Trophoblast cell (in vitro differentiated cells and primary cell): ENCODE measurements around the gene SLC5A10.

ENCODE experiments used
- DNase-seq, 2 donors: peaks; one replicate each; pipeline ENCODE4 v3.0.0-alpha.2; 2016
- H2AFZ ChIP-seq: 2 replicates; pipeline ENCODE4 v1.6.1; 2013; ENCODE audit warnings: low read length, moderate library complexity, mild to moderate bottlenecking; ENCODE audit not compliant: insufficient read depth, poor library complexity
- H2AK5ac ChIP-seq: 2 replicates; pipeline ENCODE4 v1.6.1; 2013; ENCODE audit warnings: mild to moderate bottlenecking, low read length
- H2BK120ac ChIP-seq: 2 replicates; pipeline ENCODE4 v1.6.1; 2013; ENCODE audit warnings: low read length, mild to moderate bottlenecking, moderate library complexity; ENCODE audit not compliant: insufficient read depth, poor library complexity
- H2BK12ac ChIP-seq: 2 replicates; pipeline ENCODE4 v1.6.1; 2013; ENCODE audit warnings: mild to moderate bottlenecking, low read length, moderate library complexity
- H2BK5ac ChIP-seq: 2 replicates; pipeline ENCODE4 v1.6.1; 2013; ENCODE audit warnings: low read length, low read depth, moderate library complexity, mild to moderate bottlenecking; ENCODE audit not compliant: poor library complexity
- H3K14ac ChIP-seq: 2 replicates; pipeline ENCODE4 v1.6.1; 2013; ENCODE audit warnings: mild to moderate bottlenecking, low read length
- H3K18ac ChIP-seq: 2 replicates; pipeline ENCODE4 v1.6.1; 2013; ENCODE audit warnings: mild to moderate bottlenecking, low read length
- H3K23ac ChIP-seq: 2 replicates; pipeline ENCODE4 v1.6.1; 2013; ENCODE audit warnings: low read length
- H3K27ac ChIP-seq: 2 replicates; pipeline ENCODE4 v1.5.1; 2013; ENCODE audit warnings: low read depth, mild to moderate bottlenecking, inconsistent platforms, low read length, moderate library complexity
- H3K27me3 ChIP-seq: 2 replicates; pipeline ENCODE4 v1.6.1; 2013; ENCODE audit warnings: inconsistent platforms, mild to moderate bottlenecking, low read length, moderate library complexity; ENCODE audit not compliant: insufficient read depth
- H3K36me3 ChIP-seq, 2 experiments: 1 replicate in 1 of 2; 2 replicates in 1 of 2; pipeline ENCODE4 v1.6.1; 2013; ENCODE audit warnings: low read length in 2 of 2, mild to moderate bottlenecking in 2 of 2, moderate library complexity in 1 of 2; ENCODE audit not compliant: insufficient read depth in 2 of 2, control insufficient read depth in 1 of 2
- H3K4ac ChIP-seq: 2 replicates; pipeline ENCODE4 v1.6.1; 2013; ENCODE audit warnings: low read depth, mild to moderate bottlenecking, low read length, moderate library complexity
- H3K4me1 ChIP-seq, 2 experiments: 1 replicate in 1 of 2; 2 replicates in 1 of 2; pipeline ENCODE4 v1.6.1; 2013; ENCODE audit warnings: low read length in 2 of 2, mild to moderate bottlenecking in 2 of 2, moderate library complexity in 1 of 2; ENCODE audit not compliant: insufficient read depth in 2 of 2, control insufficient read depth in 1 of 2
- H3K4me2 ChIP-seq: 2 replicates; pipeline ENCODE4 v1.6.1; 2013; ENCODE audit warnings: inconsistent platforms, mild to moderate bottlenecking, low read length, moderate library complexity
- H3K4me3 ChIP-seq: 2 replicates; pipeline ENCODE4 v1.5.1; 2013; ENCODE audit warnings: mild to moderate bottlenecking, low read depth, low read length, inconsistent platforms
- H3K79me1 ChIP-seq: one replicate; pipeline ENCODE4 v1.6.1; 2013; ENCODE audit warnings: low read length
- H3K79me2 ChIP-seq: 2 replicates; pipeline ENCODE4 v1.6.1; 2013; ENCODE audit warnings: low read length, mild to moderate bottlenecking; ENCODE audit not compliant: control insufficient read depth, insufficient read depth, poor library complexity
- H3K9ac ChIP-seq: 2 replicates; pipeline ENCODE4 v1.6.1; 2013; ENCODE audit warnings: mild to moderate bottlenecking, low read length
- H3K9me3 ChIP-seq: 2 replicates; pipeline ENCODE4 v1.6.1; 2013; ENCODE audit warnings: low read depth, mild to moderate bottlenecking, control low read depth, inconsistent platforms, low read length; ENCODE audit not compliant: insufficient read depth
- H4K12ac ChIP-seq: 2 replicates; pipeline ENCODE4 v1.6.1; 2013; ENCODE audit warnings: low read depth, mild to moderate bottlenecking, low read length, moderate library complexity
- H4K8ac ChIP-seq: 2 replicates; pipeline ENCODE4 v1.6.1; 2013; ENCODE audit warnings: low read depth, mild to moderate bottlenecking, low read length, moderate library complexity
- H4K91ac ChIP-seq: one replicate; pipeline ENCODE4 v1.6.1; 2013; ENCODE audit warnings: low read depth, mild to moderate bottlenecking, low read length, moderate library complexity
- WGBS: extraction: QIAGEN DNeasy Blood & Tissue Kit; methylation state at CpG from one replicate; pipeline ENCODE4 v1.1.7; 2013; ENCODE audit warnings: missing lambda C conversion rate; ENCODE audit not compliant: insufficient read length, insufficient coverage; ENCODE audit errors: extremely low coverage; 5-methylcytosine and 5-hydroxymethylcytosine counted together

The SLC5A10 gene

GRCh38 chr17:18947866-18948265, 4.1 kb upstream of the SLC5A10 start:
- Histone ChIP-seq H4K12ac (no peak overlapping the region), H4K8ac (no peak overlapping the region), H2AFZ (no peak overlapping the region), H2AK5ac (no peak overlapping the region), H2BK120ac (no peak overlapping the region), H3K14ac (peak overlapping the region; percentile 7), H4K91ac (no peak overlapping the region), H3K23ac (no peak overlapping the region), H3K79me1 (no peaks in the 10 kb centered on the region), H3K27me3 (no peaks in the 10 kb centered on the region), H3K79me2 (no peaks in the 10 kb centered on the region), H3K9ac (no peak overlapping the region), H3K4ac (no peak overlapping the region), H2BK12ac (no peak overlapping the region), H3K4me1 (peaks cover 11 to 18% of the 10 kb centered on the region in 2 experiments), H3K4me3 (no peak overlapping the region), H3K18ac (no peak overlapping the region), H3K4me2 (no peak overlapping the region), H2BK5ac (no peak overlapping the region), H3K9me3 (peaks cover 2% of the 10 kb centered on the region), H3K36me3 (no peaks in the 10 kb centered on the region), H3K27ac (no peak overlapping the region)
- WGBS, result no CpG with 5 or more reads among the region's 6 CpGs
- no peak for DNase-seq

DNA sequence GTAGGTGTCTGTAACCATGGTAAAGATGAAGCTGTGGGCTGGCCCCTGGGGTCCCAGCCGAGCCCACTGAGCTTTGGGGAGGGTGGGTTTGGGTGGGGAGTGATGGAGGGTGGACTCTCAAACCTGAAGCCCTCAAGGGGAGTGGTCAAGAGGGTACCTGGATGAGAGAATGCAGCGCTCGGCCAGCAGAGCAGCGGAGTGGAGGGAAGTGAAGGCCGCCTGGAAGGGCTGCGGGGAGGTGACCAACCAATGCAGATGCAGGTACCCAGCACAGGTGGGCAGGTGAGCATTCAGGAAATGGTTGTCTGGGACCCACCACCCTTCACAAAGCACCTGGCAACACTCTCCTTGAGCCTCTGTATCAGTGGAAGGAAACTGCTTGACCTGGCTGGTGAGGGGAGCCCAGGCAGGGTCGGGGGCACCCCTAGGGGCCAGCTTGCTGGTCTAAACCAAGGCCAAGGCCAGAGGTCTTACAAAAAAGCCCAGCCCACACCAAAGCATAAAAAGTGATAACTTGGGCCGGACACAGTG, 3.4 kb upstream of the SLC5A10 start:
- H3K4ac ChIP-seq, result no peak overlapping the region
- no peak overlapping the region for H2AFZ ChIP-seq
- H2BK120ac ChIP-seq, result no peak overlapping the region
- no peaks in the 10 kb centered on the region for H3K27me3 ChIP-seq
- no peak overlapping the region for H2BK12ac ChIP-seq
- no peak overlapping the region for H3K4me2 ChIP-seq
- peaks cover 11 to 18% of the 10 kb centered on the region in 2 experiments for H3K4me1 ChIP-seq
- H2BK5ac ChIP-seq, result no peak overlapping the region
- H3K18ac ChIP-seq, result no peak overlapping the region
- no peaks in the 10 kb centered on the region for H3K36me3 ChIP-seq
- H3K9ac ChIP-seq, result no peak overlapping the region
- no peak for DNase-seq
- H3K9me3 ChIP-seq, result peaks cover 2% of the 10 kb centered on the region
- no CpG with 5 or more reads among the region's 8 CpGs for WGBS
- no peak overlapping the region for H4K91ac ChIP-seq
- no peak overlapping the region for H3K4me3 ChIP-seq
- H4K8ac ChIP-seq, result no peak overlapping the region
- H3K79me2 ChIP-seq, result no peaks in the 10 kb centered on the region
- H3K79me1 ChIP-seq, result no peaks in the 10 kb centered on the region
- H3K14ac ChIP-seq, result no peak overlapping the region
- H2AK5ac ChIP-seq, result no peak overlapping the region
- H4K12ac ChIP-seq, result no peak overlapping the region
- no peak overlapping the region for H3K27ac ChIP-seq
- no peak overlapping the region for H3K23ac ChIP-seq

DNA sequence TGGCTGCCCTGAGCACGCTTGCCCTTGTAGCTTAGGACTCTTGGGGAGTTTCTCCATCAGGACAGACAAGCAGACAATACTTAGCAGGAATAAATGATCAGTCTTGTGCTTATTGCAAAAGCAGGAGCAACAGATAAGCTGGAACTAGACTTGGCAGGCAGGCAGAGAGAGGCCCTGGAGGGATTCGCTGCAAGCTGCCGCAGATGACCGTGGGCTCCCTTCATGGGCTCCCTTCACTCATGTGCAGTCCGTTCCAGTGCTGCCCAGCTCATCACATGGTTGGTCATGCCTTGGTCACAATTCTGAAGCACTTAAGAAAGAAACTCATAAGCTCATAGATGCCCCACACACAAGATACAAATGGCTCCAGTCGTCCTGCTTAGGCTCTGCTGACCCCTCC, 2.4 kb upstream of the SLC5A10 start:
- no peaks in the 10 kb centered on the region for H3K79me2 ChIP-seq
- H3K4me2 ChIP-seq, result no peak overlapping the region
- no peak overlapping the region for H3K4ac ChIP-seq
- H4K8ac ChIP-seq, result no peak overlapping the region
- no peak overlapping the region for H3K9ac ChIP-seq
- no peak overlapping the region for H2BK12ac ChIP-seq
- H3K4me3 ChIP-seq, result no peak overlapping the region
- WGBS, result no CpG with 5 or more reads among the region's 6 CpGs
- no peak overlapping the region for H3K23ac ChIP-seq
- H2BK120ac ChIP-seq, result no peak overlapping the region
- H3K14ac ChIP-seq, result no peak overlapping the region
- H3K27ac ChIP-seq, result no peak overlapping the region
- H3K4me1 ChIP-seq, result peaks cover 11 to 18% of the 10 kb centered on the region in 2 experiments
- no peaks in the 10 kb centered on the region for H3K36me3 ChIP-seq
- H3K18ac ChIP-seq, result peak overlapping the region; percentile 1
- H2BK5ac ChIP-seq, result no peak overlapping the region
- no peaks in the 10 kb centered on the region for H3K27me3 ChIP-seq
- DNase-seq, result no peak
- H4K91ac ChIP-seq, result no peak overlapping the region
- peaks cover 4% of the 10 kb centered on the region for H3K9me3 ChIP-seq
- H2AK5ac ChIP-seq, result no peak overlapping the region
- H4K12ac ChIP-seq, result no peak overlapping the region
- H3K79me1 ChIP-seq, result no peaks in the 10 kb centered on the region
- H2AFZ ChIP-seq, result peak overlapping the region; percentile 27

DNA sequence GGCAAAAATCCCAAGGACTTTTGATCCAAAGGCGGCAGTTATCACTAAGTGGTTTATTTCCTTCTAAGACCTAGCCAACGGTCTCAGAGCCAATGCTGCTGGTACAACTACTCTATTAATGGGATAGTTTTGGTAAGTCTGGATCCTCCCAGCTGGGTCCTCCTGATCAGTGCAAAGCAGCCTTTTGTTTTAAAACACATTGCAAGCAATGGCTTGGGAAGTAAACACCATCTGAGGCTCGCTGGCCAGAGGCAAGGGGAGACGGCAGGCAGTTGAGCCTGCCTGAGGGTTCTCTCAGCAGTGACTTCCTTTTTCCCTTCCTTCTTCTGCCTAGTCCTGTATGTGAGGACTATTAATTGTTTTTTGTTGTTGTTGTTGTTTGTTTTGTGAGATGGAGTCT, 1.6 kb upstream of the SLC5A10 start:
- no peak overlapping the region for H3K18ac ChIP-seq

More for the DNA sequence above, 1.6 kb upstream of the SLC5A10 start:
- no peak overlapping the region for H3K9ac ChIP-seq
- no peak overlapping the region for H3K4me3 ChIP-seq
- H2BK5ac ChIP-seq, result no peak overlapping the region
- H3K79me2 ChIP-seq, result no peaks in the 10 kb centered on the region
- peaks cover 4% of the 10 kb centered on the region for H3K9me3 ChIP-seq
- DNase-seq, result no peak
- H2AFZ ChIP-seq, result no peak overlapping the region
- H3K4me2 ChIP-seq, result no peak overlapping the region
- H4K12ac ChIP-seq, result no peak overlapping the region
- H3K36me3 ChIP-seq, result no peaks in the 10 kb centered on the region
- no peak overlapping the region for H2BK12ac ChIP-seq
- no peak overlapping the region for H3K23ac ChIP-seq
- no peak overlapping the region for H3K27ac ChIP-seq
- H2BK120ac ChIP-seq, result no peak overlapping the region
- no CpG with 5 or more reads among the region's 4 CpGs for WGBS
- H4K91ac ChIP-seq, result no peak overlapping the region
- H3K4me1 ChIP-seq, result peaks cover 11 to 18% of the 10 kb centered on the region in 2 experiments
- no peaks in the 10 kb centered on the region for H3K27me3 ChIP-seq
- no peaks in the 10 kb centered on the region for H3K79me1 ChIP-seq
- no peak overlapping the region for H4K8ac ChIP-seq
- H2AK5ac ChIP-seq, result no peak overlapping the region
- no peak overlapping the region for H3K14ac ChIP-seq
- H3K4ac ChIP-seq, result no peak overlapping the region
